H1 (cell line): ENCODE results near the gene INPP4A.

Source experiments
- BCL11A ChIP-seq, 2 experiments: IDR thresholded peaks; one replicate each; pipeline ENCODE4 v1.6.1; 2011; ENCODE audit warnings: low read depth in 2 of 2, low read length in 2 of 2, mild to moderate bottlenecking in 2 of 2
- CTCF ChIP-seq, 3 experiments: IDR thresholded peaks; 1 replicate in 2 of 3; 2 replicates in 1 of 3; pipeline versions ENCODE4 v1.5.1 to v1.6.1; 2011; ENCODE audit warnings: low read length in 3 of 3, mild to moderate bottlenecking in 3 of 3, inconsistent platforms in 2 of 3, low read depth in 1 of 3, moderate library complexity in 1 of 3; ENCODE audit not compliant: insufficient read depth in 1 of 3; ENCODE audit errors: control extremely low read depth in 1 of 3
- EP300 ChIP-seq, 2 experiments: IDR thresholded peaks; 1 replicate in 1 of 2; 2 replicates in 1 of 2; pipeline ENCODE4 v1.6.1; 2011 to 2012; ENCODE audit warnings: low read depth in 2 of 2, low read length in 2 of 2, mild to moderate bottlenecking in 2 of 2, borderline replicate concordance in 1 of 2, inconsistent platforms in 1 of 2, moderate library complexity in 1 of 2
- HDAC2 ChIP-seq, 2 experiments: fragments of 300-600 bp in 1 of 2; sonication (generic) in 1 of 2; IDR thresholded peaks; 2 replicates each; pipeline ENCODE4 v1.6.1; 2011 to 2012; ENCODE audit warnings: low read depth in 2 of 2, low read length in 2 of 2, mild to moderate bottlenecking in 2 of 2, moderate library complexity in 2 of 2, borderline replicate concordance in 1 of 2, inconsistent platforms in 1 of 2
- MAX ChIP-seq: IDR thresholded peaks from 2 replicates; pipeline ENCODE4 v1.6.1; 2012; ENCODE audit warnings: inconsistent platforms
- POLR2A ChIP-seq, 2 experiments: IDR thresholded peaks; 1 replicate in 1 of 2; 2 replicates in 1 of 2; pipeline ENCODE4 v1.6.1; 2011; ENCODE audit warnings: low read depth in 2 of 2, low read length in 2 of 2, mild to moderate bottlenecking in 2 of 2; ENCODE audit errors: control extremely low read depth in 1 of 2
- SP1 ChIP-seq: IDR thresholded peaks from 2 replicates; pipeline ENCODE4 v1.6.1; 2011; ENCODE audit warnings: low read depth, low read length
- ZNF274 ChIP-seq: IDR thresholded peaks from 2 replicates; pipeline ENCODE4 v1.7.0; 2012; ENCODE audit warnings: low read length, borderline replicate concordance; ENCODE audit errors: extremely low read depth

- no peak for TF ChIP-seq ZNF274
- no peak for TF ChIP-seq BCL11A (IDR thresholded peaks at IDR 0.05; ENCODE audit: low read depth in 2 of 2, low read length in 2 of 2)
- TF ChIP-seq HDAC2 (IDR thresholded peaks at IDR 0.05; ENCODE audit: borderline replicate concordance in 1 of 2, low read depth in 2 of 2, low read length in 2 of 2): no peak
- TF ChIP-seq MAX: no peak
- TF ChIP-seq POLR2A (IDR thresholded peaks at IDR 0.05; ENCODE audit: control extremely low read depth in 1 of 2, low read depth in 2 of 2, low read length in 2 of 2): no peak
- no peak for TF ChIP-seq CTCF (IDR thresholded peaks at IDR 0.05; ENCODE audit: control extremely low read depth in 1 of 3, insufficient read depth in 1 of 3, low read depth in 1 of 3, low read length in 3 of 3)
- no peak for TF ChIP-seq EP300 (IDR thresholded peaks at IDR 0.05; ENCODE audit: borderline replicate concordance in 1 of 2, low read depth in 2 of 2, low read length in 2 of 2)
- no peak for TF ChIP-seq SP1
Measured at GRCh38 chr2:98463081-98463481, 18.4 kb downstream of the INPP4A start.
